ENCODE measurements around the gene UGT8.
"Not testable (repeated sequence)": the region's sequence is repeated elsewhere in the genome, so short reads cannot be mapped to it uniquely, and the experiment has no call there.

Gene UGT8

DNA sequence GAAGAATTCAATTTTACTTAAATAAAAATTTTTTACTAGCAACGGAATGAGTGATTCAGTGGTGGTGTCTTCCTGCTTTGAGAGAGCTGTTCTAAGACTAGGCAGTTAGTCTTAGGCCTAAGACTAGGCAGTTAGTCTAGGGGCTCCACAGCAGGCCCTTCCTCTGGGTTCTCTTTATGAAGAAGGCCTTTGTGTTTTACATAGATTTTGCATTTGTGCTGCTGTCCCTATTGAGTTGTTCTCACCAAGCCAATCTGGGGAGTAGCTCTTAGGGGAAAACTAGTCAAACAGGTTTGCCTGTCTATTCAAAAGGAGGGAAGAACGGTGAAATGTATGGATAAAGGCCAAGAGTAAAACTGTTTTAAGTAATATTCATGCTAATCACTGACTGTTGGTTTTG, 7.6 kb downstream of the UGT8 start:
- DNase-seq, result no peak

DNA sequence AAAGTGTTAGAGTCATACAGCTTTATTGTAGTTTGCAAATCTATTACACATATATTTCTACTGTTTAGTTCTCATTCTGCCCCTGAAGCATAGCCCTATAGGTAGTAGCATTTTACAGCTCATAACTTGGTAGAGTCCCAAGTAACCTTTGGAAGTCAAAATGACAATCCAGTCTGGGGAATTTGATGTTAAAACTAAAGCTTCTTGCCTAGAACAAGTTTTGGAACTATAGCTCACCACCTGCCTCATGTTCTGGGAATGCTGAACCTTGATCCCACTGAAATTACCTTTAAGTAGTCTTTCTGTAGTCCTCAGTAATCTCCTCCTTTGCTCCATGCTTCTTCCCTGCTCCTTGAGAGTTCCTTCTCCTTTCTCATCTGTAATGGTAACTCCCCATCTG, 8.4 kb downstream of the UGT8 start:
- no peak for DNase-seq

DNA sequence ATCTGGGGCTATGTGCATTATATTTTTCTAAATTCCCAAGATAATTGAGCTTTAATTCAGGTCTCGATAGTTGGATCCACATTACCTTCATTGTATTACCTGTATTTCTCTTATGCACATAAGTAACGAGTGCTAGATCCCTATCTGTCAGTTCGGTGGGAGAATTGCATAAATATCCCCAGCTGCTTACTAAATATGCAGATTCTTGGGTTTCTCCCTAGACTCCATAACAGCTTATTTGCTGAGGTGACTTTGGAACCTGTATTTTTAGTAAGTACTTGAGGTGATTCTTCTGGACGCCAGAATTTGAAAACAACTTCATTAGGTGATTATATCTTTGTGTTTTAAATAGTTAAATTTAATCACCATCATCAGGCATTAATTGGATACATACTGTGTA, 15.0 kb downstream of the UGT8 start:
- DNase-seq, result no peak

DNA sequence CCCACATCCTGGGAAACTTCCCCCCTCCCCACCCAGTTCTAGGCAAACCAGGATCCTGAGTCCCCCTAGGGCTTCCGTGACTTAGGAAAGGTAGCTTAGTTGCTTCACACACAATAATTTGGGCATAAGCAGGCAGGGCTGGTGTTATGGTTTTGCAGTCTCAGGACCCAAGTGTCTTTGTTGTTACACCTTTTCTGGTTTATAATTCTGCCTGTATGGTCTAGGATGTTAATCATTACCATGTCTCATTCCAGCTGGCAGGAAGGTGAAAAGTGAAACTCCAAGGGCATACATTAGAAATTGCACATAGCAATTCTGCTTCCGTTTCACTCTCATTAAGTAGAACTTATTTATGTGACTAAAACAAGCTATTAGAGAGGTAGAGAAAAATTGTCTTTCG, 16.8 kb downstream of the UGT8 start:
- DNase-seq, result no peak

DNA sequence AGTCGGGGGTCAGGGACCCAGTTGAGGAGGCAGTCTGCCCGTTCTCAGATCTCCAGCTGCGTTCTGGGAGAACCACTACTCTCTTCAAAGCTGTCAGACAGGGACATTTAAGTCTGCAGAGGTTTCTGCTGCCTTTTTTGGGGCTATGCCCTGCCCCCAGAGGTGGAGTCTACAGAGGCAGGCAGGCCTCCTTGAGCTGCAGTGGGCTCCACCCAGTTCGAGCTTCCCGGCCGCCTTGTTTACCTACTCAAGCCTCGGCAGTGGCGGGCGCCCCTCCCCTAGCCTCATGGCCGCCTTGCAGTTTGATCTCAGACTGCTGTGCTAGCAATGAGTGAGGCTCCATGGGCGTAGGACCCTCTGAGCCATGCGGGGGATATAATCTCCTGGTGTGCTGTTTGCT, 17.4 kb downstream of the UGT8 start:
- DNase-seq, result not testable (repeated sequence)

DNA sequence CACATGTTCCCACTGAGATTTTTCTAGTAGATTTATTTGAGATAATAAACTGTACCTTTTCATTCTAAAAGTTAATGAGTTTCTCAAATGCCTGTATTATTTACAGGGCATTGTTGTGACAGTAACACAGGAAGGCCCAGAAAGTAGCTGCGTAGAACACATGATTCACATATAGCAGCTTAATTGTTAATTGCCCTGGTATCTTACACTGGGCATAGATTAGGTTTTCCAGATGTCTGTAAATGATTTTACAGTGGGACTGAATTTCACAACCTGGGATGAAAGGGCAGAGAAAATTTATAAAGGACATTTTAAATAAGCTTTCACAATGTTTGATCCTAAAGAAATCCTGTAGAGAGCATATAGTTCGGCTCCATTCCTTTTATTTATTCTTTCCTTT, 27.6 kb downstream of the UGT8 start:
- DNase-seq, result no peak

DNA sequence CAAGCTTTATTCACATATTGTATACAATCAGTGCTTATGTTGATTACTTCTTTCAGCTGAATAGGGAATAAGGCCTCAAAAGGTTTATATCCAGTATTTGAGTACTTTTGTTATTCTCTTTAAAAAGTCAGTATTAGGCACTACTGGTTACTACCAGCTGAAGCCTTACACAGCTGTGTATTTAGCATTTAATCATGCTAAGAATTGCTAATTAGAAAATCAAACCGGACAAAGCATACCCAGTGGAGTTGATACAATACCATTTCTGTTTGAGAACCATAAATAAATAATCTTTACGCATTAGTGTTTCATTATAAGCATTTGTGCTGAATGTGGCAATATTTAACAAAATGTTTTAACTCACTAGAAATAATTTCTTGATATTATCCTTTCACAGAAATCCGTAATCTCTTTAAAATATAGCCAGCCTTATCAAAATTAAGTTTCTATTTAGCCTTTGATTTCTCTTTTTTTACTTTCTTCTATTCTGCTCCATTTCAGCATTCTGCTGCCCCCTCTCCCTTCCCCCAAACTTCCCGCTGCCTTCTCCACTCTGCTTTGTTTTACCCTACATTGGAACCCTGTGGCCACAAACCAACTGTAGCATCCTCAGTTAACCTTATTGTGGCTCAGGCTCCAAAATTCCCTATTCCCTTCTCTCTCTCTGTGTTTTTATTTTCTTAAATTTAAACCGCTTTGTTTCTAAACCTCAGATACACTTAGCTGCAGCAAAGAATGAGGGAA, 37.8 kb downstream of the UGT8 start:
- DNase-seq, result no peak

DNA sequence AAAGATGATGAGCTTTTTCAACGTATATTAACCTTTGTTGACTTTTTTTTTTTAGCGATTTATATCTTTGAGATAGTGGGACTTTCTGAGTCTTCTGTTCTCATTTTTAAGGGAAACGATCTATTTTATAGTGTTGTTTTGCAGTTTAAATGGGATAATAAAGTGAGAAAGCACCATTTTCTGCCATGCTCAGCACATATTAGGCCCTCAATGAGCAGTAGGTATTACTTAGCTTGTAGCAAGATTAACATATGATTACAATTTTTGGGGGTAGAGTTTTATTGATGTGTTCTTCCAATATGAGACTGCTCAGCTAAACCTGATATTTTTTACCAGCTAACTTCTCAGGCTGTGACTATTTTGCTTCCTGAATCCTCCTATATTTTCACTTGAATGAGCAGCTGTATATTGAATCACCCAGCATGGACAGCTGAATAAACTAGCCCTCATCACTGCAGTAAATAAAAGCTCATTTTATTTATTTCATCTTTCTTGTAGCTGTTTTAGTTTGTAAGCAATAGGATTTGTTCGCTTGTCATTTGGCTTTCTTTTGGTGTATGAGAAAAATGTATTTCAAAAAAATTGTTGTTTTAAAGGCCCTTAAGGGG, 43.7 kb downstream of the UGT8 start:
- DNase-seq, result no peak

DNA sequence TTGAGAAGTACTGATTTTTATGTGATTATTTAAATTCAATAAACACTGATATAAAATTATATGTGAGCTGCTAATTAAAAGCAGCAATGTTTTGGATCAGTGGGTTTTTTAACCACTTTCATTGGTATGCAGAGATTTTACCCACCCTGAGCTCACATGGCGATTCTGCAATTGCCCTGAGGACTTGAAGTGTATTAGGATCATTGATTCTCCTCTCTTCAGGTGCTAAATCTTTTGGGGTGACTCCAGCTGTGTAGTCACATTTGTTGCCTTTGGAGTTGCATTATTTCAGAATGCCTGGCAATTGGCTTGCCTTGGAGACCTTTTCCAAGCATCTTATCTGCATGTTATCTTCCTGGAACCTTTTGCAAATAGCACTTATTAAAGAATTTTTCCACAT, 51.3 kb downstream of the UGT8 start:
- no peak for DNase-seq

DNA sequence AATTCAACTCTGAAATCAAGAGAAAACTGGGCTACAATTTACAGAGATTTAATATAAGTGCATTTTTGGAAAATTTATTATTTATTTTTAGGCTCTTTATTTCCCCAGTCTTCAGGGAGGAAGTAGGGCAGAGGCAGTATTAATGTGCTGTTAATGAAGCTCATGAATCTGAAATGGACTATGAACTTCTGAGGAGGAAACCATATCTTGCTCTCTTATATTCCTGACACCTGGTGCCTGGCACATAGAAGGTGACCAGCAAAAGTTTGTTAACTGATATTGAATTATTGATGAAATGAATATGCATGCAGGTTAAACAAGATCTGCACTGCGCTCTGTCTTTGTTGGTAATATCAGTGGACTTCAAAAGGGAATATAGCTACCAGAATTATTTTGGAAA, 55.1 kb downstream of the UGT8 start:
- no peak for DNase-seq

DNA sequence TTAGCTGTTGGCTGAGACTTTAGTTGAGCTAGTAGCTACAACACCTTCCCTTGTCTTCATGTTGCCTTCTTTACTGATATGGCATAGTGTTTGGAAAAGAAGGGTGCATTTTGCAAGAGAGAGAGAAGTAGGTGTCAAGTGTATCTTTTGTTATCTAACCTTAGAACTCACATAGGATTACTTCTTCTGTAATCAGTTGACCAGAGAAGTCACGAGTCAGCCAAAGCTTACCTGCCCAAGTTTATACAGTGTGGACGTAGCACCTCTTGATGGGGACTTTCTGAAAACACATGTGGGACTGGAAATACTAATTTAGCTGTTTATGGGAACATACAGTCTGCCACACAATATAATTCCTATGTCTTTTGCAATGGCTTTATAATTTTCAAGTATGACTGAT, 56.0 kb downstream of the UGT8 start:
- no peak for DNase-seq

DNA sequence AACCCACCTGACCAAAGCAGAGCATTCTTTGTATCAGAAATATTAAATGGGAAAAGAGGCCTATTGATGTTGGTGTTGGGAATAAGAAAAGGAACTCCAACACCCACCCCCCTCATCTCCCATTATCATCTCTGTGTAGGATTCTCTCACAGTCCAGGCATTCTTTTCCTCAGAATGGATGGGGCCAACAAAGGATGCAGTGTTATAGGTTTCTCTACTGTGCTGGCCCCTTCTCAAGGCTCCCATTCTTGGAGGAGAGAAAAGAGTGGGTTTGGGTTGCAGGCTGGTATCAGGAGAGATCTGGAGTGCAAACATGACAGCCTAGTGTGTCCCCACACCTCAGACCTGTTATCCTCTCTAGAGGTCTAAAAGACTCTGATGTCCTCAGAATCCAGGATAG, 59.6 kb downstream of the UGT8 start:
- no peak for DNase-seq

DNA sequence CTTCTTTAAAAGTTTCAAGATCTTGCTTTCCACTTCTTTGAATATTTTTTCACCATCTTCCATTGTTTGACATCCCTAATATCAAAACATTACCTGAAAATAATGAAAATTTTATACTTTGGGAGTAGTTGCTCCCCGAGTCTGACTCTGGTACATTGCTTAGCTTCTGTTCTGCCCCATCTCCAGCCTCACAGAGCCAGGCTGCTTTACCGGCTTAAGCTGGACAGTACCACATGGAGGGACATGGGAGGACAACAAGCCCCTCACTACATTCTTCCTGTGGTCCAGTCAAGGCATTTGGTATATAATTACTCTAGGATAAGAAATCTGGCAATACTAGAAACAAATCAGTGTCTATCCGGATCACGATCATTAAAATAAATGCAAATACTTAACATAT, 60.2 kb downstream of the UGT8 start:
- DNase-seq, result no peak

DNA sequence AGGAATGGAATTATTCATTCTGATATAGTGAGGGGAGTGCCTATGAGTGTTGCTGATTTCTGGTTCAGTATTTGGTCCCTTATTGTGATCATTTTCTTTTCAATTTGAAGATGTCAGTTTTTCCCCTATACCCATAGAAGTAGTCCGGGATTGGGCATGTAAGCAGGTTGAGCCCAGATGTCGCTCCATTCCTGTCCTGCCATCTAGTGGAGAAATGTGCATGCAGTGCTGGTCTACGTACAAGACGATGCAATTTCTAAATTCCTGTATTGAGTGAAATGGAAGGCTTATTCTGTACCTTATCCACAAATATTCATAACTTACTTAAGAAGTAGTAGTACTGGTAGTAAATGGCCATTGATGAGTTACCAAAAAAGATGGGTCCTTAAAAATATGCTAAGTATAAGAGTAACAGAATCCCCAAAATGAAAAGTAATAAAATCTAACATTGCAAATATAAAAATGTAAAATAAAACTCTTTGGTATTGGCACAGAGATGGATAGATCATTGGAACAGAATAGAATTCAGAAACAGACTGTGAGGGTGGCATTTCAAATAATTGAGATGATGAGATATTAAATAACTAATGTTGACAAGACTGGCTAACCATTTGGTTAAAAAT, 60.9 kb downstream of the UGT8 start:
- peak; percentile 23 for DNase-seq

DNA sequence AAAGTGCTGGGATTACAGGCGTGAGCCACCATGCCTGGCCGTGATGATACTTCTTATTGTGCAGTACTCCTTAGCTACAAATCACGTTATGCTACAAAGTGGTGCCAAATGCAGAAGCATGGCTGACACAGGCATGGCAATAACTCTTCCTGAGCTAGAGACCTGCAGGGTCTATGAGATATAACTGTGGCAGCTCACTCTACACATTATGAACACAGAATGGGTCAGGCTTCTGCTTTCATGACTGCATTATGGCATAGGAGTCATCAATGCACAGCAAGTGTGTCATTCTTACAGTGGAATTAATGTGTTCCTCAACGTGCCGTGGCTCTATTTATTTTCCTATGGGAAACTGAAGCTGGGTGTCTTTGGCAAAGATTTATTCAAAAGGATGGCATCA, 64.5 kb downstream of the UGT8 start:
- no peak for DNase-seq

DNA sequence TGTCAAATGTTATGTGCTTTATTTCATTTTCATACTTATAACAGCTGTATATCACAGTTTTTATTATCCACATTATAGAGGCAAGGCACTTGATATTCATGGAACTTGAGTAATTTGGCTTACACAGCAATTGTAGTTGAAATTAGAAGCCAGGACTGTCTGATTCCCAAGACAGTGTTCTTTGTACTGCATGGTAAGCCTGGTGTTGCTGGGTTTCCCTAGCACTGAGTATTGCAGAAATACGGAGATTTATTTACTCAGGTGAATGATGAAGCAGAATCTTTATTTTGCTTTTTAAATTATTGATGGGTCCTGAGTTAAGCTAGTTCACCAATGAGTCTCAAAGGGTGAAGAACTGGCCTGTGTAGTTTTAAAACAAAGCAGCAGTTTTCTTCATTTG, 70.0 kb downstream of the UGT8 start:
- DNase-seq, result no peak

DNA sequence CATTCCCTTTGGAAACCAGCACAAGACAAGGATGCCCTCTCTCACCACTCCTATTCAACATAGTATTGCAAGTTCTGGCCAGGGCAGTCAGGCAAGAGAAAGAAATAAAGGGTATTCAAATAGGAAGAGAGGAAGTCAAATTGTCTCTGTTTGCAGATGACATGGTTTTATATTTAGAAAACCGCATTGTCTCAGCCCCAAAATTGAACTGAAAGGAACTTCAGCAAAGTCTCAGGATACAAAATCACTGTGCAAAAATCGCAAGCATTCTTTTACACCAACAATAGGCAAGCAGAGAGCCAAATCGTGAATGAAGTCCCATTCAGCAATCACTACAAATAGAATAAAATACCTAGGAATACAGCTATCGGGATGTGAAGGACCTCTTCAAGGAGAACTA, 72.1 kb downstream of the UGT8 start:
- not testable (repeated sequence) for DNase-seq

DNA sequence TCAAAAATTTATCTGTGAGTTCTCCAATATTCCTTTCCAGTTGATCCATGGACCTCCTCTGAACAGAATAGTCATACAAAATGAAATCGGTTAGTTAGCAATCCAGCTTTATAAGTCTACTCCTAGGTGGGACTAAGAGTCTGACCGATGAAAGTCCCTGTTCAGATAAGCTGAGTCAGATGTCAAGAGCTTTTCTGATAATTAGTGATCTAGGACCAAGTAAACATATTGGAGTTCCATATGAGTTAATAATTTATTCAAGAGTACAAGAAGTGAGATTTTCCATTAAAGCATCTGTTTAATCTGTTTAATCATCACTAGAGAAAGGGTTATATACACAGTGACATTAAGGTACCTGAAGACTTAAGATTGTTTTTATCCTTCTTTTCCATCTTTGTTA, 74.7 kb downstream of the UGT8 start:
- no peak for DNase-seq

DNA sequence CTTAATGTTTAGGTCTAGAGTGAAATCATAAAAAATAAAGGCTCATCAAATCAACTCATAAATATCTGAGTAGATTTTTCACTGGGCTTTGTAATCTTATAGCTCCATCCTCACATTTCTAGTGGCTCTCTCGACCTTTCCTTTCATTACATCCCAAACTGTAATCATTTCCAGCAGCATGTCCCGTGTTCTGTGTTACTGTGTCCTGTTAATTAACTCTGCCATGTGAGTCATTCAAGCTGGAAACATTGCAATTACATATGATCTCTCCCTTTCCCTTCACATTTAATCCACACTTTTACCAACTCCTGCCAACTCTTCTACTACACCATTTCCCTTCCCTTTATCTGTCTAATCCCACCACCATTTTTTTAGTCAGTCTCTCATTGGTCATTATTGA, 75.5 kb downstream of the UGT8 start:
- DNase-seq, result no peak

DNA sequence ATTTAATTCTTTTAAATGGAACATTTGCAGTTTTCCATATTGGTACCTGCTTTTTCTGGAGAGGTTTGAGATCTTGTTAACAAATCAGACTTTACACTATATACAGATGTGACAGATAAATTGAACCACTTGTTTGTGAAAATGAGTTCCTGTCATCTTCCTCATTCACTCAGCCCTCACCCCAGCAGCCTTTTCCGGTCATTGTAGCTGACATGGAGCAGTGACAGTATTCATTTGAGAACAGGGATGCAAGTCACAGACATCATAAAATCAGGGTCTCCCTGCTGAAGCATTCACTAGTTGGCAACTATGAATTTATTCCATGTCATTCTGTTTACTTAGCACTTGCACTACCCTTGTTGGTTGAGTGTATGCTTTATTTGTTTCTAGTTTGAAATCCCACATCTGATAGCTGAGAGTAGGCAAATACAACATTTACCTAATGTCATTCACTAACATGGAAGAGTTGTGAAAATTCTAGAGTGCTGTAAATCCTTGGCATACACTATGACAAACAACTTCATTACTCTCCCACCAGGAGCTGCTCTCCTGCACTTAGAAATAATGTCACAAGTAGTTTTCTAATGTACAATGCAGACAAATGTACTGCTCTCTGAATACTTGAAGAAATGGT, 78.9 kb downstream of the UGT8 start:
- DNase-seq, result no peak

DNA sequence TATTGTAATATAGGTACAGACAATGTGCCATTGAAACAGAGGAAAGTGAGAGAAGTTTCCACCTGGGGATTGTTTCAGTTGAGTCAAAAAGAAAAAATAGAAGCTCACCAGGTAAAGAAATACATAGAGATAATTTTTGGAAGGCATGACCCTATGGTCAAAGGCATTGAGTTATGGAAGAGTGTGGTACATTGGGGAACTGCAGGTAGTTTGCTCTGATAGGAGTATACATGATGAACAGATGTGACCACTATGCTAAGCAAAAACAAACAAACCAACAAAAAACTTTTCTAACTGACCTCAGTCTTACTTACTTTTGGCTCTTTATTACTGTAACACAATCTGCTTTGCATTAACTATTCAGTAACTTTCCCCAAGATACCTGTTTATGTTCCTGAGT, 85.9 kb downstream of the UGT8 start:
- no peak for DNase-seq

DNA sequence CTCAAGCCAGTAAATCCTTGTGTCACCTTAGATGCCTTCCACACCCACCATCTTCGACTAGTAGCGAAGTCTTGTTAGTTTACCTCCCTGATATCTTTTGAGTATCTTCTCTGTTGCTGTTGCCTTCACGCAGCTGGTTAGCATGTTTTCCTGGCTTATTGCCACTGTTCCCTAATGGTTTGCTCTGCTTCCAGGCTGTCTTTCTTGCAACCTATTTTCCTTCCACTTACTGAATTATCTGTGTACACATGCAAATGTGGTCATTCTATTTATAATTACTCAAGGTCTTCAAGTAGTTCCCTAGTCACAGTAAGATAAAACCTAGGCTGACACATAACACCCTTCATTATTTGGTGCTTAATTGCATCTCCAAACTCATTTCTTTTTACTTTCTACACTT, 89.5 kb downstream of the UGT8 start:
- no peak for DNase-seq

DNA sequence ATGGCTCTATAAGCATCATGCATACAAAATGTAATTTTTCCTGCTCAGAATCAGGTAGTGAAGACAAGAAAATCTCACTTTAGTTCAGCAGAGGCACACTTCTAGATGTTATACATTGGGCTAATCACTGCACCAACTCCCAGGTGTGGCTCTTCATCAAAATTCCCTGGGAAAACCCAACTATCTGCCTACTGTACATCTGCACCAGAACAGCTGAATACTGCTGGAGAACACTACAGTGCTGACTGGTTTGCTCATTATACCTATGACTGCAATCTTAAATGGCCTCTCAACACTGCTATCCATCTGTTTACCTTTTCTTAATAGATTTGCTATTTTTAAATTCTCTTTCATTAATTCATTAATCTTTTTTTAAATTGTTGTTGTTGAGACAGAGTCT, 92.0 kb downstream of the UGT8 start:
- no peak for DNase-seq

DNA sequence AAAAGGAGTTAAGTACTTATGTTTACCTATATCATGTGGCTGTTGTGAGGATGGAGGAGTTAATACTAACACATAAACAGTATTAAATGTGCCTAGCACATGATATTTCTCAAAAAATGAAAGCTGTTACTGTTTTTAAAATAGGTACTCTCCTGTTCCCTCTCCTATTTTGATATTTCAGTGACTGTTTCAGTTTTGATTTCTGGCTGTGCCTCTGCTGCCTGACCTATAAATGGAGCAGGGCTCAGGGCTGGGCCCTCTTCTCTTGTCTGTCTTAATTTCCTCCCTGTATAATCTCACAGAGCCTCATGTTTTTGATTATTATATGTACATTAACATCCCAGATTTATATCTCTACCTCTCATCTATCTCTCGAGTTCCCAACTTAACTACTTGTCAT, 93.3 kb downstream of the UGT8 start:
- no peak for DNase-seq
